Fibroblast of lung (primary cell): Measurements from ENCODE around the gene TSHZ2. TPM values are rescaled to one million over a fixed set of nuclear protein-coding genes. Genes with fewer than 3 reads are reported as not detected.
A peak's percentile ranks its signal among the peaks of the same experiment; 100 is the strongest.
"Not testable (repeated sequence)": the region's sequence is repeated elsewhere in the genome, so short reads cannot be mapped to it uniquely, and the experiment has no call there.

Experiments
- DNase-seq, 2 donors: peaks; one replicate each; pipeline versions ENCODE4 v3.0.0 to v3.0.0-alpha.2; 2010; ENCODE audit warnings: low read depth in 2 of 2
- H2AFZ ChIP-seq: 2 replicates; pipeline ENCODE4 v1.5.1; 2012; ENCODE audit warnings: low read length, control low read depth, inconsistent platforms
- H3K27ac ChIP-seq: 2 replicates; pipeline ENCODE4 v1.5.1; 2011; ENCODE audit warnings: low read length, control low read depth; ENCODE audit not compliant: insufficient read depth
- H3K27me3 ChIP-seq: 2 replicates; pipeline ENCODE4 v1.5.1; 2011; ENCODE audit warnings: mild to moderate bottlenecking, low read length; ENCODE audit not compliant: control insufficient read depth, insufficient read depth
- H3K36me3 ChIP-seq: 2 replicates; pipeline ENCODE4 v1.5.1; 2011; ENCODE audit warnings: low read length; ENCODE audit not compliant: control insufficient read depth, insufficient read depth
- H3K4me1 ChIP-seq: 2 replicates; pipeline ENCODE4 v1.5.1; 2011; ENCODE audit warnings: low read length; ENCODE audit not compliant: control insufficient read depth, insufficient read depth; ENCODE audit errors: extremely low read depth
- H3K4me2 ChIP-seq: 2 replicates; pipeline ENCODE4 v1.5.1; 2011; ENCODE audit warnings: low read length, control low read depth; ENCODE audit not compliant: insufficient read depth; ENCODE audit errors: extremely low read depth
- H3K4me3 ChIP-seq, 4 experiments: fragments of 200-600 bp in 1 of 4; sonication (generic) in 1 of 4; replicated peaks in 1 of 4; 2 replicates each; pipeline ENCODE4 v1.5.1; 2011 to 2016; ENCODE audit warnings: low read length in 4 of 4, low read depth in 3 of 4, mild to moderate bottlenecking in 3 of 4, control low read depth in 2 of 4, inconsistent platforms in 1 of 4, mixed read lengths in 1 of 4; ENCODE audit not compliant: insufficient read depth in 1 of 4; ENCODE audit errors: control extremely low read depth in 1 of 4
- H3K79me2 ChIP-seq: 2 replicates; pipeline ENCODE4 v1.5.1; 2012; ENCODE audit warnings: mild to moderate bottlenecking, low read length, inconsistent platforms; ENCODE audit not compliant: control insufficient read depth, insufficient read depth
- H3K9ac ChIP-seq: 2 replicates; pipeline ENCODE4 v1.5.1; 2011; ENCODE audit warnings: mild to moderate bottlenecking, low read length, control low read depth; ENCODE audit not compliant: insufficient read depth
- H3K9me3 ChIP-seq: 2 replicates; pipeline ENCODE4 v1.5.1; 2012; ENCODE audit warnings: low read depth, low read length; ENCODE audit not compliant: control insufficient read depth, insufficient read depth
- H4K20me1 ChIP-seq: 2 replicates; pipeline ENCODE4 v1.5.1; 2011; ENCODE audit warnings: low read length; ENCODE audit not compliant: control insufficient read depth, insufficient read depth; ENCODE audit errors: extremely low read depth
- CTCF ChIP-seq, 2 donors: IDR thresholded peaks in 1 of 2; conservative IDR thresholded peaks in 1 of 2; 1 replicate in 1 of 2; 2 replicates in 1 of 2; pipeline ENCODE4 v1.5.1; 2011 to 2012; ENCODE audit warnings: low read length in 2 of 2, control low read depth in 1 of 2, inconsistent platforms in 1 of 2, low read depth in 1 of 2, mild to moderate bottlenecking in 1 of 2
- EZH2 ChIP-seq: IDR thresholded peaks from 2 replicates; pipeline ENCODE4 v1.5.1; 2012; ENCODE audit warnings: low read length, control low read depth, mild to moderate bottlenecking; ENCODE audit errors: missing control alignments
- polyA plus RNA-seq, 2 donors: library from polyadenylated mRNA; depleted of rRNA in 1 of 2; stranded (reverse) in 1 of 2; unstranded in 1 of 2; fragments of >200 nt; gene quantifications; 2 replicates each; pipeline ENCODE4 v1.2.1, GENCODE V29; 2011 to 2012; ENCODE audit warnings: missing spikeins in 1 of 2
- total RNA-seq: library from RNA; depleted of rRNA; stranded (reverse); fragments of >200 nt; gene quantifications from 2 replicates; pipeline ENCODE4 v1.2.1, GENCODE V29; 2014

TSHZ2 gene
- total and polyA plus RNA-seq, 2 donors (not counting 1 experiment from before 2014, with no cell fraction given), result 0.15 to 2.6 TPM

- Histone ChIP-seq H3K36me3 (no peaks in the 10 kb centered on the region), H3K27ac (no peak overlapping the region), H3K4me1 (no peaks in the 10 kb centered on the region), H2AFZ (no peak overlapping the region), H3K4me3 (no peak overlapping the region), H3K27me3 (no peaks in the 10 kb centered on the region), H3K79me2 (no peaks in the 10 kb centered on the region), H3K9ac (no peak overlapping the region), H3K9me3 (no peaks in the 10 kb centered on the region), H3K4me2 (no peak overlapping the region), H4K20me1 (no peaks in the 10 kb centered on the region)
- TF ChIP-seq EZH2 (no peak), CTCF (conservative IDR thresholded peaks at IDR 0.05 in 1 of 2, IDR thresholded peaks at IDR 0.05 in 1 of 2; ENCODE audit: low read depth in 1 of 2, low read length in 2 of 2) (no peak)
- no peak for DNase-seq
These were observed 349.4 kb downstream of the TSHZ2 start for GRCh38 chr20:53321596-53321995.

GRCh38 chr20:53322651-53323050 is 350.5 kb downstream of the TSHZ2 start:
- H3K36me3 ChIP-seq, result no peaks in the 10 kb centered on the region
- no peak overlapping the region for H3K4me2 ChIP-seq
- H3K9ac ChIP-seq, result no peak overlapping the region
- no peaks in the 10 kb centered on the region for H3K9me3 ChIP-seq
- H3K4me1 ChIP-seq, result no peaks in the 10 kb centered on the region
- H3K4me3 ChIP-seq, result no peak overlapping the region
- H2AFZ ChIP-seq, result no peak overlapping the region
- H3K27ac ChIP-seq, result no peak overlapping the region
- DNase-seq, result peak in 1 of 2 donors; percentile 32
- H4K20me1 ChIP-seq, result no peaks in the 10 kb centered on the region
- TF ChIP-seq CTCF (conservative IDR thresholded peaks at IDR 0.05 in 1 of 2, IDR thresholded peaks at IDR 0.05 in 1 of 2; ENCODE audit: low read depth in 1 of 2, low read length in 2 of 2) (no peak), EZH2 (no peak)
- no peaks in the 10 kb centered on the region for H3K27me3 ChIP-seq
- H3K79me2 ChIP-seq, result no peaks in the 10 kb centered on the region

- H3K27ac ChIP-seq, H3K27me3 ChIP-seq, H3K9me3 ChIP-seq, H2AFZ ChIP-seq, H3K4me1 ChIP-seq, H3K4me3 ChIP-seq, H3K4me2 ChIP-seq, H3K79me2 ChIP-seq, H3K9ac ChIP-seq, H4K20me1 ChIP-seq, DNase-seq, H3K36me3 ChIP-seq: not testable (repeated sequence)
These were observed 351.3 kb downstream of the TSHZ2 start for GRCh38 chr20:53323460-53323859.
